Kidney (tissue), 14 donors: ENCODE measurements around the gene UBASH3B. TPM values are rescaled to one million over a fixed set of nuclear protein-coding genes. Genes with fewer than 3 reads are reported as not detected.

Experiments
- DNase-seq, 5 donors: peaks; one replicate each; pipeline ENCODE4 v3.0.0-alpha.2; 2013 to 2020
- FAIRE-seq: peaks from 2 replicates; lab custom pipeline; 2012; peaks lifted over from hg19 to GRCh38; lab: Jason Lieb, UNC
- H3K27ac ChIP-seq, 2 donors: one replicate each; pipeline ENCODE4 v1.7.0; 2013; ENCODE audit warnings: low read depth in 2 of 2, low read length in 2 of 2, inconsistent platforms in 1 of 2
- H3K27me3 ChIP-seq: one replicate; pipeline ENCODE4 v1.7.1; 2013; ENCODE audit warnings: low read length, inconsistent platforms; ENCODE audit not compliant: control insufficient read depth, insufficient read depth
- H3K36me3 ChIP-seq, 3 donors: one replicate each; pipeline versions ENCODE4 v1.7.0 to v1.7.1; 2013; ENCODE audit warnings: low read length in 3 of 3, control low read depth in 1 of 3, inconsistent platforms in 1 of 3; ENCODE audit not compliant: insufficient read depth in 3 of 3, control insufficient read depth in 2 of 3
- H3K4me1 ChIP-seq, 3 donors: one replicate each; pipeline versions ENCODE4 v1.7.0 to v1.7.1; 2013; ENCODE audit warnings: low read length in 3 of 3, inconsistent platforms in 1 of 3, low read depth in 1 of 3; ENCODE audit not compliant: control insufficient read depth in 2 of 3, insufficient read depth in 2 of 3
- H3K4me3 ChIP-seq, 3 donors: one replicate each; pipeline versions ENCODE4 v1.7.0 to v1.8.1; 2013; ENCODE audit warnings: low read length in 3 of 3, control low read depth in 1 of 3, inconsistent platforms in 1 of 3
- H3K9ac ChIP-seq, 3 donors: one replicate each; pipeline versions ENCODE4 v1.7.0 to v1.7.1; 2013; ENCODE audit warnings: low read length in 3 of 3, control low read depth in 1 of 3, inconsistent platforms in 1 of 3
- H3K9me3 ChIP-seq, 3 donors: one replicate each; pipeline versions ENCODE4 v1.7.0 to v1.7.1; 2013; ENCODE audit warnings: low read length in 3 of 3, control low read depth in 1 of 3, inconsistent platforms in 1 of 3; ENCODE audit not compliant: control insufficient read depth in 2 of 3, insufficient read depth in 1 of 3
- intact Hi-C: fragments of 100-400 bp; cut with DNase I; formaldehyde crosslinking; loops from one replicate; pipeline ENCODE4 v1.11.1; 2022
- polyA plus RNA-seq: library from polyadenylated mRNA; stranded (reverse); fragments of 350-450 nt; fragmentation: Illumina TruSeq; extraction: RNeasy Lipid Tissue Mini Kit (QIAGEN cat#74804); gene quantifications from one replicate; pipeline ENCODE4 v1.2.3, GENCODE V29; 2014; ENCODE audit warnings: low read depth, low replicate concordance; ENCODE audit not compliant: insufficient read depth
- total RNA-seq: library from RNA; stranded (reverse); fragmentation: NEBNext Ultra II Directional; extraction: Animal tissue kit (Norgen Biotek cat#: 25700); gene quantifications from one replicate; pipeline ENCODE4 v1.2.1, GENCODE V29; 2021
- TF ChIP-seq, protein P1 (sequence below): IDR thresholded peaks from 3 replicates; pipeline ENCODE4 v1.5.1; 2012; ENCODE audit warnings: mild to moderate bottlenecking, moderate library complexity, borderline replicate concordance; ENCODE audit not compliant: insufficient read depth; ENCODE audit errors: extremely low read depth
- donor health status: control.
- donor health status: control.
- donor health status: control.
- donor health status: control.
- donor health status: control.
- donor health status: DM: yes; HTN: yes; CAD: no.
- donor health status: Normal renal cell carcinoma (clear cell type).

Gene UBASH3B
- total and polyA plus RNA-seq, 2 donors from 2014 or later = 0.62 to 22.8 TPM

DNA sequence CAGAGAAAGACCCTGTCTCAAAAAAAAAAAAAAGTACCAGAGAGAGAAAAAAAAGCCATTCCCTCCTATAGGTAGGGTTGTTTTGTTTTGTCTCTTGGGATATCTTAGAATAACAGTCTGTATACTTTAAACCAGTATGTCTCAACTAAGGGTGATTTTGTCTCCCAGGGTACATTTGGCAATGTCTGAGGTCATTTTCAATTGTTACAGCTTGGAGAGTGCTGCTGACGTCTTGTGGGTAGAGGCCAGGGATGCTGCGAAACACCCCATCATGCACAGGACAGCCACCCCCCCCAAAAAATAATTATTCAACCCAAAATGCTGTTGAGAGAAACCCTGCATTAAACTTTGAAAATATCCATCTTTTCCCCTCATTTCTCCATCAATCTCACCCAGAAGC, 126.7 kb downstream of the UBASH3B start:
- intact Hi-C loops = loop anchor here (10.0 kb wide), 1 partner anchor 147 kb away; no protein-coding TSS in a partner anchor
- FAIRE-seq = no peak

DNA sequence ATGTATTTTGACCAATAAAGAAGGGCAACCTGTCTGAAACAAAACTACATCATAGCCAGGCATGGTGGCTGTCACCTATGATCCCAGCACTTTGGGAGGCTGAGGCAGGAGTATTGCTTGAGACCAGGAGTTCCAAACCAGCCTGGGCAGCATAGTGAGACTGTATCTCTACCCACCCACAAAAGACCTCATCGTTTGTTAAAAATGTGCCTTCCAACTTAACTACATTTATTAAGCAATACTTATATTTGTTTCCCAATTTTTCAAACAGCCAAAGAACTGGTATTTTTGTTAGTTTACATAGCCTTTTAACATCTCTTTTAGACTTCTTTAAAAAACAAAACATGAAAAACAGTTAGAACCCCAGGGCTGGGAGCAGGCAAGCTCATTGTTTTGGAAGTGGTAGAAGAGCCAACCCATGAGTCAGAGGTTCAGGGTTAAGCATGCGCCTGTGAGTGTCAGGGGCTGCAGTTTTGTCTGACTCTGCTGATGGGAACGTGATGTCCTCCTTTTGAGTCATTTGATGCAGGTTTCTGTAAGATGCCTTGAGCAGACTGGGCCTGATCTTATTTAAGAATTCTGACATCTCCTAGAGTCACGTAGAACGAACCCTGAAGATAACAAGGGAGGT, 128.9 kb downstream of the UBASH3B start:
- no peaks in the 10 kb centered on the region for H3K27me3 ChIP-seq
- H3K36me3 ChIP-seq = no peaks in the 10 kb centered on the region
- H3K9me3 ChIP-seq = no peaks in the 10 kb centered on the region
- H3K9ac ChIP-seq = no peak overlapping the region
- no peak overlapping the region for H3K27ac ChIP-seq
- intact Hi-C loops = loop anchor here (10.0 kb wide), 1 partner anchor 150 kb away; no protein-coding TSS in a partner anchor
- H3K4me1 ChIP-seq = peaks cover 0 to 5% (median 0%) of the 10 kb centered on the region in 3 donors
- DNase-seq = no peak
- H3K4me3 ChIP-seq = no peak overlapping the region
- TF ChIP-seq, protein P1, sequence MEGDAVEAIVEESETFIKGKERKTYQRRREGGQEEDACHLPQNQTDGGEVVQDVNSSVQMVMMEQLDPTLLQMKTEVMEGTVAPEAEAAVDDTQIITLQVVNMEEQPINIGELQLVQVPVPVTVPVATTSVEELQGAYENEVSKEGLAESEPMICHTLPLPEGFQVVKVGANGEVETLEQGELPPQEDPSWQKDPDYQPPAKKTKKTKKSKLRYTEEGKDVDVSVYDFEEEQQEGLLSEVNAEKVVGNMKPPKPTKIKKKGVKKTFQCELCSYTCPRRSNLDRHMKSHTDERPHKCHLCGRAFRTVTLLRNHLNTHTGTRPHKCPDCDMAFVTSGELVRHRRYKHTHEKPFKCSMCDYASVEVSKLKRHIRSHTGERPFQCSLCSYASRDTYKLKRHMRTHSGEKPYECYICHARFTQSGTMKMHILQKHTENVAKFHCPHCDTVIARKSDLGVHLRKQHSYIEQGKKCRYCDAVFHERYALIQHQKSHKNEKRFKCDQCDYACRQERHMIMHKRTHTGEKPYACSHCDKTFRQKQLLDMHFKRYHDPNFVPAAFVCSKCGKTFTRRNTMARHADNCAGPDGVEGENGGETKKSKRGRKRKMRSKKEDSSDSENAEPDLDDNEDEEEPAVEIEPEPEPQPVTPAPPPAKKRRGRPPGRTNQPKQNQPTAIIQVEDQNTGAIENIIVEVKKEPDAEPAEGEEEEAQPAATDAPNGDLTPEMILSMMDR = no peak
- FAIRE-seq = no peak

More for the DNA sequence above, 126.7 kb downstream of the UBASH3B start:
- TF ChIP-seq, protein P1 = no peak
- Histone ChIP-seq H3K4me3 (no peak overlapping the region), H3K4me1 (peaks cover 0 to 5% (median 0%) of the 10 kb centered on the region in 3 donors), H3K27me3 (no peaks in the 10 kb centered on the region), H3K36me3 (no peaks in the 10 kb centered on the region), H3K9ac (no peak overlapping the region), H3K9me3 (no peaks in the 10 kb centered on the region), H3K27ac (no peak overlapping the region)
- DNase-seq = no peak

DNA sequence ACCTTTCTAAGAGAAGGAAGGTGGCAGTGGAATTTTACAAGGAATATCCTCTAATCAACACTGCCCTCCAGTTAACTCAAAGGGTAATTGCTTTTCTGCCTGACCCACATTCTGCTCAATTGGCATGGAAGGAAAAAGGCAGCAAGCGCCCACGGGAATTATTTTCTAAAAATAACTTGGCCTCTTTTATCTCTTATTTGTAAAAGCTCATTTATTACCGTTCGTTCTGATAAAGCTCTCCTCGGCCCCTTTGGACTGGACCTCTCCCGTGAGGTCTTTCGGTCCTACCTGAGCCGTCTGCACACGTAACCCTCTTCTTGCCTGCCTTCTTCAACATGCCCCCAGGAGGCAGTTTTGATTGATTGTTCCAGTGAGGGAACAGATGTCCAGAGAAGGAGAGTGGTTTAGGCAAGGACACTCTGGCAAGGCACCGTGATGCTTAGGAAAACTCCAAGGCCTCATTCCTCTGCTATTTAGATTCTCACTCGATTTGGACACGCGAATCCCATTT, 129.6 kb downstream of the UBASH3B start:
- no peak overlapping the region for H3K4me3 ChIP-seq
- intact Hi-C loops = loop anchor here (10.0 kb wide), 1 partner anchor 150 kb away; no protein-coding TSS in a partner anchor
- H3K9me3 ChIP-seq = no peaks in the 10 kb centered on the region
- H3K36me3 ChIP-seq = no peaks in the 10 kb centered on the region
- H3K9ac ChIP-seq = no peak overlapping the region
- FAIRE-seq (no peak), DNase-seq (no peak)
- no peaks in the 10 kb centered on the region for H3K27me3 ChIP-seq
- H3K4me1 ChIP-seq = peaks cover 0 to 5% (median 0%) of the 10 kb centered on the region in 3 donors
- TF ChIP-seq, protein P1 = no peak
- H3K27ac ChIP-seq = no peak overlapping the region
